A673 (cell line): ENCODE results near the gene FCHSD2. TPM values are rescaled to one million over a fixed set of nuclear protein-coding genes. Genes with fewer than 3 reads are reported as not detected.
"Not testable (repeated sequence)": the region's sequence is repeated elsewhere in the genome, so short reads cannot be mapped to it uniquely, and the experiment has no call there.

Source experiments
- BruUV-seq: library from RNA; stranded (reverse); fragments of 400-500 nt; replicated peaks from 2 replicates; lab custom pipeline; 2021; lab: Mats Ljungman, UMichigan
- CTCF ChIA-PET: fragments of 300-600 bp; sonication (Branson Sonifier 250); formaldehyde crosslinking; loops from one replicate; lab custom pipeline; 2022; ENCODE audit warnings: antibody characterized with exemption; lab: Charles Lee
- POLR2A ChIA-PET: fragments of 300-600 bp; sonication (Branson Sonifier 250); formaldehyde crosslinking; loops from one replicate; lab custom pipeline; 2022; ENCODE audit warnings: antibody characterized with exemption; ENCODE audit not compliant: low non-redundant PET; lab: Charles Lee
- DNase-seq: peaks from one replicate; pipeline ENCODE4 v3.0.0-alpha.2; 2015; ENCODE audit warnings: low spot score
- H3K27ac ChIP-seq: fragments of 200-600 bp; sonication (generic); 2 replicates; pipeline ENCODE4 v1.5.1; 2016; ENCODE audit warnings: mixed run types, low read depth, mild to moderate bottlenecking, mixed read lengths, antibody characterized with exemption, low read length; ENCODE audit not compliant: poor library complexity, severe bottlenecking
- H3K27me3 ChIP-seq: fragments of 200-600 bp; sonication (generic); replicated peaks from 2 replicates; pipeline ENCODE4 v1.6.1; 2017; ENCODE audit warnings: mixed run types, low read depth, mild to moderate bottlenecking, mixed read lengths, antibody characterized with exemption, low read length; ENCODE audit not compliant: insufficient read depth, poor library complexity
- H3K36me3 ChIP-seq: fragments of 200-600 bp; sonication (generic); 2 replicates; pipeline ENCODE4 v1.6.1; 2016; ENCODE audit warnings: mixed run types, mild to moderate bottlenecking, mixed read lengths, antibody characterized with exemption, low read length; ENCODE audit not compliant: insufficient read depth, poor library complexity, severe bottlenecking
- H3K4me1 ChIP-seq: fragments of 200-600 bp; sonication (generic); 2 replicates; pipeline ENCODE4 v1.6.1; 2017; ENCODE audit warnings: mixed run types, mild to moderate bottlenecking, mixed read lengths, antibody characterized with exemption, low read length; ENCODE audit not compliant: insufficient read depth, poor library complexity, severe bottlenecking
- H3K4me3 ChIP-seq: fragments of 200-600 bp; sonication (generic); 2 replicates; pipeline ENCODE4 v1.5.1; 2016; ENCODE audit warnings: low read depth, mixed run types, mild to moderate bottlenecking, mixed read lengths, low read length; ENCODE audit not compliant: poor library complexity, severe bottlenecking
- H3K9me3 ChIP-seq: fragments of 200-600 bp; sonication (generic); 2 replicates; pipeline ENCODE4 v1.6.1; 2016; ENCODE audit warnings: mixed run types, low read depth, mild to moderate bottlenecking, mixed read lengths, antibody characterized with exemption, low read length; ENCODE audit not compliant: poor library complexity, severe bottlenecking
- CTCF ChIP-seq: fragments of 300-800, 200-600 bp; sonication (generic); conservative IDR thresholded peaks from 2 replicates; pipeline ENCODE4 v1.5.1; 2017; ENCODE audit warnings: low read depth, mild to moderate bottlenecking, antibody characterized with exemption, low read length, moderate library complexity, mixed read lengths
- EZH2 ChIP-seq: fragments of 200-600 bp; sonication (generic); IDR thresholded peaks from 2 replicates; pipeline ENCODE4 v1.6.1; 2017; ENCODE audit warnings: borderline replicate concordance, low read depth, mild to moderate bottlenecking, mixed read lengths, antibody characterized with exemption, low read length; ENCODE audit not compliant: poor library complexity, severe bottlenecking
- intact Hi-C: fragments of 100-400 bp; cut with micrococcal nuclease; formaldehyde crosslinking; loops from one replicate; pipeline ENCODE4 v1.10.0; 2022; ENCODE audit not compliant: unreplicated experiment
- total RNA-seq: library from RNA; stranded (reverse); gene quantifications from 2 replicates; pipeline ENCODE4 v1.2.3, GENCODE V29; 2021

Gene FCHSD2
- total RNA-seq, 1 experiment from 2014 or later: 44.7 TPM

GRCh38 chr11:73030130-73030529, 112.0 kb downstream of the FCHSD2 start:
- no TSS peak for BruUV-seq

DNA sequence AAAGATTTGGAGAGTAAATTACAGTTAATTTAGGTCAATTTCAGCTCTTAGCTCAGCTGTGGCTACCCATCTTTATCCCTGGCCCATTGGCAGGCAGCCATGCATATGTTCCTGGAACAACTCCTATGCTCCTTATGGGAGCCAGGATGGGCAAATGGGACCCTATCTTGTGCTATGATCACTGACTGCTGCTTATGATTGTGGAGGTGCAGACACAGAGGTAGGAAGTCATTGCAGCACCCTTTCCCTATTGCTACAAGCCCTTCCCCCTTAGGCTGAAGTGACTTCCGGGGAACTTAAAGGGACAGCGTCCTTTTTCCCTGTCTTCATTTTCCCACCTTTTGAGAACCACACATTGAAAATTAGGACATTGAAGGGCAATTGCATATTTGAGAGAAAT, 112.7 kb downstream of the FCHSD2 start:
- Histone ChIP-seq H3K9me3 (peaks cover 19% of the 10 kb centered on the region), H3K4me3 (no peak overlapping the region), H3K27me3 (no peaks in the 10 kb centered on the region), H3K27ac (no peak overlapping the region), H3K36me3 (no peaks in the 10 kb centered on the region), H3K4me1 (no peaks in the 10 kb centered on the region)
- intact Hi-C loops: no loop called here
- TF ChIP-seq EZH2 (no peak), CTCF (no peak)
- CTCF ChIA-PET: no interaction called here
- POLR2A ChIA-PET: no interaction called here
- BruUV-seq: no TSS peak
- DNase-seq: no peak

More at GRCh38 chr11:73030130-73030529, 112.0 kb downstream of the FCHSD2 start:
- Histone ChIP-seq H3K9me3 (peaks cover 13% of the 10 kb centered on the region), H3K27me3 (no peaks in the 10 kb centered on the region), H3K4me1 (no peaks in the 10 kb centered on the region), H3K36me3 (no peaks in the 10 kb centered on the region), H3K4me3 (no peak overlapping the region), H3K27ac (no peak overlapping the region)
- CTCF ChIA-PET: no interaction called here
- TF ChIP-seq EZH2: no peak
- no peak for TF ChIP-seq CTCF
- intact Hi-C loops: no loop called here
- POLR2A ChIA-PET: no interaction called here
- no peak for DNase-seq

DNA sequence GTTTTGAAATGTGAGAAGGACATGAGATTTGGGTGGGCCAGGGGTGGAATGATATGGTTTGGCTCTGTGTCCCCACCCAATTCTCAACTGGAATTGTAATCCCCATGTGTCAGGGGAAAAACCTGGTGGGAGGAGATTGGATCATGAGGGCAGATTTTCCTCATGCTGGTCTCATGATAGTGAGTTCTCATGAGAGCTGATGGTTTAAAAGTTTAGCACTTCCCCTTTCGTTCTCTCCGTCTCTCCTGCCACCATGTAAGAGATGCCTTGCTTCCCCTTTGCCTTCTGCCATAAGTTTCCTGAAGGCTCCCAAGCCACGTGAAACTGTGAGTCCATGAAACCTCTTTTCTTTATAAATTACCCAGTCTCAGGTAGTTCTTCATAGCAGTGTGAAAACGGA, 113.5 kb downstream of the FCHSD2 start:
- BruUV-seq: no TSS peak
- Histone ChIP-seq H3K36me3 (no peaks in the 10 kb centered on the region), H3K4me1 (no peaks in the 10 kb centered on the region), H3K27me3 (no peaks in the 10 kb centered on the region), H3K27ac (no peak overlapping the region), H3K9me3 (peaks cover 22% of the 10 kb centered on the region), H3K4me3 (no peak overlapping the region)
- ChIA-PET POLR2A (no interaction called here), CTCF (no interaction called here)
- TF ChIP-seq EZH2: no peak
- TF ChIP-seq CTCF: no peak
- DNase-seq: no peak
- intact Hi-C loops: no loop called here

DNA sequence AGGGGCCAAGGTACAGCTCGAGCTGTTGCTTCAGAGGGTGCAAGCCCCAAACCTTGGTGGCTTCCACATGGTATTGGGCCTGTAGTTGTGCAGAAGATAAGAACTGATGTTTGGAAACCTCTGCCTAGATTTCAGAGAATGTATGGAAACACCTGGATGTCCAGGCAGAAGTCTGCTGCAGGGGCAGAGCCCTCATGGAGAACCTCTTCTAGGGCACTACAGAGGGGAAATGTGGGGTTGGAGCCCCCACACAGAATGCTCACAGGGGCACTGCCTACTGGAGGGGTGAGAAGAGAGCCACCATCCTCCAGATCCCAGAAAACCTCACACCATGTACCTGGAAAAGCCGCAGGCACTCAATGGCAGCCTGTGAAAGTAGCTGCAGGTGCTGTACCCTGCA, 114.3 kb downstream of the FCHSD2 start:
- H3K4me1 ChIP-seq, H3K36me3 ChIP-seq, H3K4me3 ChIP-seq, POLR2A ChIA-PET, BruUV-seq, H3K27ac ChIP-seq, CTCF ChIA-PET, DNase-seq, intact Hi-C loops, H3K27me3 ChIP-seq: not testable (repeated sequence)
- H3K9me3 ChIP-seq: peaks cover 22% of the 10 kb centered on the region
